Measurements from ENCODE around the gene LTBP2. TPM values are rescaled to one million over a fixed set of nuclear protein-coding genes. Genes with fewer than 3 reads are reported as not detected.

The LTBP2 gene
- total and polyA plus RNA-seq, 7 donors, result 0.46 to 71.2 (median 12.1) TPM

GRCh38 chr14:74585406-74586335, 26.4 kb downstream of the LTBP2 start:
- no peak for DNase-seq
- Histone ChIP-seq H3K27ac (no peak overlapping the region), H3K4me1 (peaks cover 0 to 10% (median 0%) of the 10 kb centered on the region in 4 donors), H3K36me3 (no peaks in the 10 kb centered on the region), H3K4me3 (no peak overlapping the region), H3K27me3 (no peaks in the 10 kb centered on the region), H3K9me3 (no peaks in the 10 kb centered on the region)
- intact Hi-C loops (cut with DNase I), result no loop called here
- 91 to 92% methylated on average over 33 of the region's 33 CpGs for WGBS, 2 donors
- no peak for TF ChIP-seq POLR2A (IDR thresholded peaks at IDR 0.05)
- no peak for TF ChIP-seq POLR2AphosphoS5 (IDR thresholded peaks at IDR 0.05)
- no peak for TF ChIP-seq EP300 (IDR thresholded peaks at IDR 0.05)
- TF ChIP-seq CTCF (IDR thresholded peaks at IDR 0.05), result no peak

GRCh38 chr14:74584951-74585350, 27.1 kb downstream of the LTBP2 start:
- H3K27me3 ChIP-seq, result no peaks in the 10 kb centered on the region
- peak; percentile 26 for DNase-seq
- H3K9me3 ChIP-seq, result no peaks in the 10 kb centered on the region
- H3K4me3 ChIP-seq, result no peak overlapping the region
- TF ChIP-seq CTCF (IDR thresholded peaks at IDR 0.05), result no peak
- TF ChIP-seq EP300 (IDR thresholded peaks at IDR 0.05), result no peak
- no peak for TF ChIP-seq POLR2AphosphoS5 (IDR thresholded peaks at IDR 0.05)
- no peak for TF ChIP-seq POLR2A (IDR thresholded peaks at IDR 0.05)
- intact Hi-C loops (cut with DNase I), result no loop called here
- WGBS, 2 donors, result 80 to 81% methylated on average over 5 of the region's 5 CpGs
- H3K4me1 ChIP-seq, result peaks cover 0 to 10% (median 0%) of the 10 kb centered on the region in 4 donors
- no peaks in the 10 kb centered on the region for H3K36me3 ChIP-seq
- H3K27ac ChIP-seq, result no peak overlapping the region

- 85 to 87% methylated on average over 6 of the region's 6 CpGs for WGBS, 2 donors
- Histone ChIP-seq H3K9me3 (no peaks in the 10 kb centered on the region), H3K36me3 (no peaks in the 10 kb centered on the region), H3K27me3 (no peaks in the 10 kb centered on the region), H3K4me1 (peaks cover 0 to 10% (median 0%) of the 10 kb centered on the region in 4 donors), H3K27ac (no peak overlapping the region), H3K4me3 (no peak overlapping the region)
- intact Hi-C loops (cut with DNase I), result no loop called here
- no peak for TF ChIP-seq CTCF (IDR thresholded peaks at IDR 0.05)
- no peak for TF ChIP-seq POLR2A (IDR thresholded peaks at IDR 0.05)
- no peak for TF ChIP-seq EP300 (IDR thresholded peaks at IDR 0.05)
- TF ChIP-seq POLR2AphosphoS5 (IDR thresholded peaks at IDR 0.05), result no peak
- peak; percentile 38 for DNase-seq
Measured at GRCh38 chr14:74583689-74584434, 28.2 kb downstream of the LTBP2 start.

GRCh38 chr14:74582910-74583581, 29.0 kb downstream of the LTBP2 start:
- WGBS, 2 donors, result 74 to 76% methylated on average over 1 of the region's 1 CpG
- Histone ChIP-seq H3K27me3 (no peaks in the 10 kb centered on the region), H3K9me3 (no peaks in the 10 kb centered on the region), H3K4me3 (no peak overlapping the region), H3K4me1 (peaks cover 0 to 10% (median 0%) of the 10 kb centered on the region in 4 donors), H3K36me3 (no peaks in the 10 kb centered on the region), H3K27ac (peak overlapping the region in 1 of 4 donors; percentile 50)
- no peak for TF ChIP-seq CTCF (IDR thresholded peaks at IDR 0.05)
- TF ChIP-seq EP300 (IDR thresholded peaks at IDR 0.05), result no peak
- TF ChIP-seq POLR2A (IDR thresholded peaks at IDR 0.05), result no peak
- no peak for TF ChIP-seq POLR2AphosphoS5 (IDR thresholded peaks at IDR 0.05)
- intact Hi-C loops (cut with DNase I), result no loop called here
- DNase-seq, result peak; percentile 57

Measured in sigmoid colon (tissue), 7 donors.